ENCODE measurements around the gene CYP4Z1. TPM values are rescaled to one million over a fixed set of nuclear protein-coding genes. Genes with fewer than 3 reads are reported as not detected.
A peak's percentile ranks its signal among the peaks of the same experiment; 100 is the strongest.
"Not testable (repeated sequence)": the region's sequence is repeated elsewhere in the genome, so short reads cannot be mapped to it uniquely, and the experiment has no call there.

Gene CYP4Z1
- total RNA-seq, 1 experiment from 2014 or later = not detected

DNA sequence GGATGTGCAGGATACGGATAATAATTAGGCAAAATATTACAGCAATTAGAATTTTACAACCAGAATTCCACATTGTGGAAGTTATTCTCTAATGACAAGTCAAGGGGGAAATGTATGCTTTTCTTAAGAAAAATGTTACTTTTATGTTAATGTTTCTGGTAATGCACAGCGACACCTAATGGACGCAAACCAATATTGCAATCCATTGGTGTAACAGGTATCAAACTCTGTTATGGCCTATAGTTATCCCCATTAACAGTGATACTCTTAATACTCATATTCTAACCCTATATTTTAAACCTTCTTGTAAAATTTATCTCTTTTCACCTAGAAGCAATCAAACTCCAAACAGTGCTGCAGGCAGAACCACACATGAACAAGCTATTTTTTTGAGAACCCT is 22.3 kb downstream of the CYP4Z1 start:
- H3K4me1 ChIP-seq (ENCODE audit: insufficient read depth, low read length); H4K20me1 ChIP-seq (ENCODE audit: control insufficient read depth, insufficient read depth, insufficient read length); H3K27ac ChIP-seq (ENCODE audit: insufficient read length, low read depth, low read length); H3K9ac ChIP-seq (ENCODE audit: extremely low read depth, insufficient read length, low read length); H3K18ac ChIP-seq (ENCODE audit: insufficient read length, low read depth, low read length); H3K56ac ChIP-seq (ENCODE audit: insufficient read length, low read depth, low read length); H3K36me3 Mint-ChIP-seq (ENCODE audit: insufficient read depth in 1 of 3, low read depth in 3 of 3); H3K14ac ChIP-seq (ENCODE audit: insufficient read depth, low read length); H2BK5ac ChIP-seq (ENCODE audit: insufficient read length, low read length); H3K79me1 ChIP-seq (ENCODE audit: insufficient read depth, low read depth, low read length, poor library complexity, severe bottlenecking); H2BK12ac ChIP-seq (ENCODE audit: insufficient read length, low read depth, low read length); H3K4ac ChIP-seq (ENCODE audit: low read depth, low read length); H3K23ac ChIP-seq (ENCODE audit: insufficient read length, low read depth, low read length); H2AFZ ChIP-seq (ENCODE audit: low read length); H3K4me1 Mint-ChIP-seq; H3K27ac Mint-ChIP-seq; H3K9me3 Mint-ChIP-seq; H3T11ph ChIP-seq (ENCODE audit: low read length); H3K4me3 Mint-ChIP-seq; H3K4me2 ChIP-seq (ENCODE audit: insufficient read depth, insufficient read length, low read length); H3K79me2 ChIP-seq (ENCODE audit: insufficient read depth, low read length); H2AK5ac ChIP-seq (ENCODE audit: insufficient read length, low read length); H4K91ac ChIP-seq (ENCODE audit: insufficient read length, low read depth, low read length); H3K27me3 ChIP-seq (ENCODE audit: insufficient read depth, low read length); H2BK20ac ChIP-seq (ENCODE audit: low read depth, low read length, poor library complexity, severe bottlenecking); H3K23me2 ChIP-seq (ENCODE audit: insufficient read length, low read depth, low read length, poor library complexity, severe bottlenecking); H3K9me3 ChIP-seq (ENCODE audit: control insufficient read depth, low read depth, low read length); H2BK15ac ChIP-seq (ENCODE audit: low read depth, low read length); H4K8ac ChIP-seq (replicated peaks; ENCODE audit: insufficient read length, low read depth, low read length); H2BK120ac ChIP-seq (ENCODE audit: low read depth, low read length, poor library complexity, severe bottlenecking); H3K27me3 Mint-ChIP-seq (ENCODE audit: low read depth); H4K5ac ChIP-seq (ENCODE audit: insufficient read length, low read depth, low read length); DNase-seq: not testable (repeated sequence)
- WGBS (ENCODE audit: extremely low coverage, insufficient read length, low lambda C conversion rate) = no CpG with 5 or more reads among the region's 3 CpGs
- TF ChIP-seq, protein P1, sequence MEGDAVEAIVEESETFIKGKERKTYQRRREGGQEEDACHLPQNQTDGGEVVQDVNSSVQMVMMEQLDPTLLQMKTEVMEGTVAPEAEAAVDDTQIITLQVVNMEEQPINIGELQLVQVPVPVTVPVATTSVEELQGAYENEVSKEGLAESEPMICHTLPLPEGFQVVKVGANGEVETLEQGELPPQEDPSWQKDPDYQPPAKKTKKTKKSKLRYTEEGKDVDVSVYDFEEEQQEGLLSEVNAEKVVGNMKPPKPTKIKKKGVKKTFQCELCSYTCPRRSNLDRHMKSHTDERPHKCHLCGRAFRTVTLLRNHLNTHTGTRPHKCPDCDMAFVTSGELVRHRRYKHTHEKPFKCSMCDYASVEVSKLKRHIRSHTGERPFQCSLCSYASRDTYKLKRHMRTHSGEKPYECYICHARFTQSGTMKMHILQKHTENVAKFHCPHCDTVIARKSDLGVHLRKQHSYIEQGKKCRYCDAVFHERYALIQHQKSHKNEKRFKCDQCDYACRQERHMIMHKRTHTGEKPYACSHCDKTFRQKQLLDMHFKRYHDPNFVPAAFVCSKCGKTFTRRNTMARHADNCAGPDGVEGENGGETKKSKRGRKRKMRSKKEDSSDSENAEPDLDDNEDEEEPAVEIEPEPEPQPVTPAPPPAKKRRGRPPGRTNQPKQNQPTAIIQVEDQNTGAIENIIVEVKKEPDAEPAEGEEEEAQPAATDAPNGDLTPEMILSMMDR (conservative IDR thresholded peaks at IDR 0.05) = peak; percentile 68

All from H9 (cell line).